ENCODE results near the gene ZNF148. TPM values are rescaled to one million over a fixed set of nuclear protein-coding genes. Genes with fewer than 3 reads are reported as not detected.

ZNF148 gene
- total RNA-seq, 4 donors from 2014 or later, result 32.4 to 50.7 (median 39.4) TPM

DNA sequence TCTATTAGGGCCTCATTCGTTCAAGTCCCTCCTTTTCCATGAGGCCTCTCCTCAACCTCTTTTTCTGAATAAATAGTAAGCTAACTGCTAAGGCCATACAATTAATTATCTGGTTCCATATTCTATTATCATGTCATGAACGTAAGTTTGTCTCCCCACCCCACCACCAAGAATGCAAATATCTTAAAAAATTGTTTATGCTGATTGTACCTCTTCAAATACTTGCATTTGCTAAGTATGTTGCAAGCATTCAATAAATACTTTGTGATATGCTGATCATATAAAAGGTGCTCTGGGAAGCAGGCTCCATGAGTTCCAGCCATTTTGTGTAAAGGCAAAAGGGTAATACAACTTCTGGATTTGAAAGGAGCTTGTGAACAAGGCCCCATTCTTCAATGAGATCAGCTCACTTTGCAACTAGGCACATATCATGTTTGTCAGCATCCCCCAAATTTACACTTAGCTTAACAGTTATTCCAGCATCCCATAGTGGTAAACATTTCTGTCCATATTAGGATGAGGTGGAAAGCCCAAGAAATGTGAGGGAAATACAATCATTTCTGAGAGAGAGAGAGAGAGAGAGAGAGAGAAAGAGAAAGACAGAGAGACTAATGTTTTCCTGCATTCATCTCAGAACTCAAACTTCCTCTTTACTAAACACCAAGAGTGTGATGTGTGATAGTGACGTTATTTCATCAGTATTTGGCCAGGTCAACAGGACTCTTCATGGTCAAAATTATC lies 195.8 kb downstream of the ZNF148 start:
- no peaks in the 10 kb centered on the region for H3K36me3 ChIP-seq
- no peaks in the 10 kb centered on the region for H3K27me3 ChIP-seq
- TF ChIP-seq POLR2AphosphoS5 (IDR thresholded peaks at IDR 0.05) (no peak), EP300 (IDR thresholded peaks at IDR 0.05) (no peak), POLR2A (IDR thresholded peaks at IDR 0.05) (no peak), CTCF (IDR thresholded peaks at IDR 0.05) (no peak)
- WGBS, 2 donors (ENCODE audit: low coverage in 1 of 2), result 77 to 83% methylated on average over 3 of the region's 3 CpGs
- no peak overlapping the region for H3K27ac ChIP-seq
- no peak overlapping the region for H3K4me3 ChIP-seq
- no peak for ATAC-seq
- no peaks in the 10 kb centered on the region for H3K9me3 ChIP-seq
- no peaks in the 10 kb centered on the region for H3K4me1 ChIP-seq

DNA sequence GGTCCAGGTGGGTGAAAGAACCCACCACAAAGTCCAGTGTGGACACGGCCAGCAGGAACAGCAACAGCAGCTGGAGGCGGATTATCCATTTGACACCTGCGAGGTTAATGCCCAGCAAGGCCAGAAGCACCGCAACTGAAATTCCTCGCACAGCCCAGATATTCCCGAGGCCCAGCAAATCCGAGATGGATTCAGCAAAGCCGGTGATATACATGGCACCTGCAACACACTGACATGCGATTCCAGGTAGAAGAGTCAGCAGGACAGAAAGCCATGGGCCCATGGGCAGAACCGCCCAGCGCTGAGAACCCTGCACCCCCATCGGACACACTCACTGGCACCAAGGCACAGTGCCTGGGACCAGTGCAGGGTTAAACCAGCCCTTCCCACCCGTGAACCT lies 197.4 kb downstream of the ZNF148 start:
- no peak for ATAC-seq
- Histone ChIP-seq H3K4me3 (no peak overlapping the region), H3K27me3 (no peaks in the 10 kb centered on the region), H3K4me1 (no peaks in the 10 kb centered on the region), H3K36me3 (no peaks in the 10 kb centered on the region), H3K27ac (no peak overlapping the region), H3K9me3 (no peaks in the 10 kb centered on the region)
- no peak for TF ChIP-seq POLR2AphosphoS5 (IDR thresholded peaks at IDR 0.05)
- no peak for TF ChIP-seq POLR2A (IDR thresholded peaks at IDR 0.05)
- TF ChIP-seq EP300 (IDR thresholded peaks at IDR 0.05), result no peak
- no peak for TF ChIP-seq CTCF (IDR thresholded peaks at IDR 0.05)
- 88 to 98% methylated on average over 3 to 7 of the region's 13 CpGs for WGBS, 2 donors (ENCODE audit: low coverage in 1 of 2)

Small RNA genes within 50 kb of the gene (small RNA-seq; reads per million reads assigned to genes)
- 0 reads per million in 4 donors for gene RNU6-232P

Other genes starting within 250 kb of the ZNF148 start
- 1 to 10 TPM in 1 of 4 donors, under 1 TPM in 2, not detected in 1; 0.13 to 2.3 (median 0.54) TPM for gene SLC12A8, start 162.6 kb downstream of the ZNF148 start, total RNA-seq
- gene SNX4, start 144.9 kb upstream of the ZNF148 start, total RNA-seq, result 10 to 100 TPM; 35.8 to 85.5 (median 50.9) TPM
- 10 to 100 TPM; 15.8 to 17.6 (median 16.3) TPM for gene OSBPL11, start 220.2 kb upstream of the ZNF148 start, total RNA-seq